Mesothelial cell of epicardium (in vitro differentiated cells): Measurements from ENCODE around the gene DUSP10. TPM values are rescaled to one million over a fixed set of nuclear protein-coding genes. Genes with fewer than 3 reads are reported as not detected.

ENCODE experiments used
- DNase-seq, 2 experiments: peaks; one replicate each; pipeline ENCODE4 v3.0.0; 2021; ENCODE audit warnings: low spot score in 2 of 2; ENCODE audit not compliant: unreplicated experiment in 2 of 2
- H3K27ac Mint-ChIP-seq: 2 replicates; pipeline ENCODE4 v1.8.0; 2021; ENCODE audit warnings: mixed read lengths
- H3K27me3 Mint-ChIP-seq: 2 replicates; pipeline ENCODE4 v1.8.0; 2021; ENCODE audit warnings: low read depth, mixed read lengths
- H3K36me3 Mint-ChIP-seq: 2 replicates; pipeline ENCODE4 v1.8.0; 2021; ENCODE audit warnings: mixed read lengths
- H3K4me1 Mint-ChIP-seq: 2 replicates; pipeline ENCODE4 v1.8.0; 2021; ENCODE audit warnings: mixed read lengths
- H3K4me3 Mint-ChIP-seq: 2 replicates; pipeline ENCODE4 v1.8.0; 2021; ENCODE audit warnings: mild to moderate bottlenecking, moderate library complexity, mixed read lengths
- H3K9me3 Mint-ChIP-seq: 2 replicates; pipeline ENCODE4 v1.8.0; 2021; ENCODE audit warnings: mixed read lengths
- CTCF ChIP-seq: fragments of 200-600 bp; sonication (generic); IDR thresholded peaks from one replicate; pipeline ENCODE4 v1.5.0; 2021; ENCODE audit warnings: antibody characterized with exemption; ENCODE audit not compliant: unreplicated experiment
- total RNA-seq: library from RNA; stranded (reverse); gene quantifications from 3 replicates; pipeline ENCODE4 v1.2.1, GENCODE V29; 2021

The DUSP10 gene
- total RNA-seq, 1 donor from 2014 or later: 4.0 TPM

DNA sequence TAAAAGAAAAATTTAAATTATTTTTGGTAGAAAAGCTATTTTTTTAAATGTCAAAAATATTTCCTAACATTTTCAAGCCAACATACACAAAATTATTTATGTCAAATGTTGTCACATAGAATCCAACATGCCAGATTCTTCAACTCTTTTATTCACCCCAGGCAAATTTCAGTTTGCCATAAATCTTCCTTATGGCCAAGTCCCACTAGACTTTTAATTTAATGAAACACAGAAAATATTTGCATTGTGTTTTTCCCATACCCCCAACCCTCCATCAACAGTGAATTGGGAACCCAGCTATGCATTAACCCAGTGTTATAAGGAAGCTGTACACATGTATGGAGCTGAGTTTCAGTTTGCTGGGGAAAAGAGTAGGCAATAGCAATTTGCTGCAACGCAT lies 41.4 kb downstream of the DUSP10 start:
- TF ChIP-seq CTCF: no peak

DNA sequence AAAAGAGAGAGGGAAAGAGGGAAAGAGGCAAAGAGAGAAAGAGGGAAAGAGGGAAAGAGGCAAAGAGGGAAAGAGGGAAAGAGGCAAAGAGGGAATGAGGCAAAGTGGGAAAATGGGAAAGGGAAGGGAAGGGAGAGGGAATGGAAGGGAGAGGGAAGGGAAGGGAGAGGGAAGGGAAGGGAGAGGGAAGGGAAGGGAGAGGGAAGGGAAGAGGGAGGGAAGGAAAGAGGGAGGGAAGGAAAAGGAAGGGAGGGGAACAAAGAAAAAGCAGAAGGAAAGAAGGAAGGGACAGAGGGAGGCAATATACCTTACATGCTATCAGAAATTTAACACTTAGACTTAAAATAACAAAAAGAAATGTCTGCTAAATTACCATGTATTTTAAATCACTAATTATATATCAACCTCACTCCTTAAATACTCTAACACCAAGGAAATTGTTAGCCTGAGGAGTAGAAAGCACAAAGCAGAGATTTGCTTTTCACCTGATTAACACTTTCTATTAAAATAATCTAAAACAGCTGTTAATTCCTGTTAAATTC lies 41.8 kb downstream of the DUSP10 start:
- no peak for TF ChIP-seq CTCF
- no peaks in the 10 kb centered on the region for H3K27me3 Mint-ChIP-seq
- no peak overlapping the region for H3K4me3 Mint-ChIP-seq
- peaks cover 4% of the 10 kb centered on the region for H3K36me3 Mint-ChIP-seq
- no peaks in the 10 kb centered on the region for H3K9me3 Mint-ChIP-seq
- H3K27ac Mint-ChIP-seq: peak overlapping the region; percentile 54
- peaks cover 24% of the 10 kb centered on the region for H3K4me1 Mint-ChIP-seq
- no peak for DNase-seq

More for the DNA sequence above, 41.4 kb downstream of the DUSP10 start:
- no peak for DNase-seq
- no peaks in the 10 kb centered on the region for H3K27me3 Mint-ChIP-seq
- H3K36me3 Mint-ChIP-seq: peaks cover 4% of the 10 kb centered on the region
- H3K27ac Mint-ChIP-seq: no peak overlapping the region
- H3K4me3 Mint-ChIP-seq: no peak overlapping the region
- H3K9me3 Mint-ChIP-seq: no peaks in the 10 kb centered on the region
- peaks cover 23% of the 10 kb centered on the region for H3K4me1 Mint-ChIP-seq

DNA sequence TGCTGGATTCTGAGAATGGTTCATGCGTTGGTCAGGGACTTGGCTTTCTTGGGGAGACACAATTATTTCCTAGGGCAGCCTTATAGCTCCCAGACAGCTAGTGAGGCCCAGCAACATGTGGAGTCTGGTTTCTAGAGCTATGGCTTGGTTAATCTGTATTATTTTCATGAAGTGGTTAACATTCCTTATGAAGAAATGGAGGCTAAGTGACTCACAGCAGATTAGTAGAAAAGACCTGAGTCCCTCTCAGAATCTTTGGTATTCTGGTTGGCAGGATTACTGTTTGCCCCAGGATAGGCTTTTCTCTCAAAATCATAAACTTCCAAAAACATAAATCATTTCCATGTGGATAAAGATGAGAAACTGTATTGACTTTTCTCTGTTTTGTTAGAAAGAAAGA lies 42.3 kb downstream of the DUSP10 start:
- Mint-ChIP-seq H3K27me3 (no peaks in the 10 kb centered on the region), H3K9me3 (no peaks in the 10 kb centered on the region), H3K4me1 (peaks cover 24% of the 10 kb centered on the region), H3K4me3 (no peak overlapping the region), H3K36me3 (peaks cover 4% of the 10 kb centered on the region), H3K27ac (peak overlapping the region; percentile 54)
- no peak for TF ChIP-seq CTCF
- DNase-seq: no peak

DNA sequence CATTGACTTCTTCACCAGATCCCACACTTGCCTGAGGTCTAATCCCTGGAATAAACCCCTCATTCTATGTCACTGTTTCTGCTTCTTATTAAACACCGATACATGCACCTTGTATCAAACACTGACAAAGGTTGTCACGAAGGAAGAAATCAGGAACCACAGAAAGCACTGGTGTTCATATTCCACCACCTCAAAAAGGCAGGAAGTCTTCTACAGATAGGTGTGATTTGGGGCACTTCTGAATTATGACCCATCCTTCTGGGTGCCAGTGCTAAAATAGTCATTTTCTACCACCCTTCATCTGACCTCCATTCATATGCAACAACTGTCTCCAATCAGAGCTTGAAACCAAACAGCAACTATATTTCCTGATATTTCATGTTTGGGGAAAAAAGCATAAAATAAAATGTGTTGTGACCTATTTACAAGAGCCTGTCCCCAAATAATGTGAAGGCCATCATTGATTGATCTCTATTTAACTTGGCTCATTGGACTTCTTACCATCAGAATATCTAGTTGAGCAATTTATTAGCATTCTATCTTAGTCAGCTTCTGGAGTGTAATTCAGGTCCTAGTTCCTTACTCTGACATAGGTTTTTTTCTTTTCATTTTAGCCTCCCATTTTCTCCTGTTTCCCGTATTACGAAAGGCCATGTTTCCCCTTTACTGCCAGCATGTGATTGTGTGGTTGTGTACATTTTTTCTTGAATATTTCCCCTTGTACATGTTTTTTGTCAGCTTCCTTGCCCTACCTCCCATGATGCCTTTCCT lies 43.1 kb downstream of the DUSP10 start:
- Mint-ChIP-seq H3K4me1 (peaks cover 24% of the 10 kb centered on the region), H3K27ac (no peak overlapping the region), H3K4me3 (no peak overlapping the region), H3K36me3 (peaks cover 4% of the 10 kb centered on the region), H3K27me3 (no peaks in the 10 kb centered on the region), H3K9me3 (peaks cover under 1% of the 10 kb centered on the region)
- TF ChIP-seq CTCF: no peak
- DNase-seq: no peak

GRCh38 chr1:221697923-221698425 lies 43.9 kb downstream of the DUSP10 start:
- Mint-ChIP-seq H3K27ac (no peak overlapping the region), H3K4me1 (peaks cover 24% of the 10 kb centered on the region), H3K4me3 (no peak overlapping the region), H3K9me3 (peaks cover 8% of the 10 kb centered on the region), H3K27me3 (no peaks in the 10 kb centered on the region), H3K36me3 (peaks cover 4% of the 10 kb centered on the region)
- DNase-seq: no peak
- TF ChIP-seq CTCF: no peak
